ENCODE results near the gene CSNK1G2.
"Not testable (repeated sequence)": the region's sequence is repeated elsewhere in the genome, so short reads cannot be mapped to it uniquely, and the experiment has no call there.

The CSNK1G2 gene

DNA sequence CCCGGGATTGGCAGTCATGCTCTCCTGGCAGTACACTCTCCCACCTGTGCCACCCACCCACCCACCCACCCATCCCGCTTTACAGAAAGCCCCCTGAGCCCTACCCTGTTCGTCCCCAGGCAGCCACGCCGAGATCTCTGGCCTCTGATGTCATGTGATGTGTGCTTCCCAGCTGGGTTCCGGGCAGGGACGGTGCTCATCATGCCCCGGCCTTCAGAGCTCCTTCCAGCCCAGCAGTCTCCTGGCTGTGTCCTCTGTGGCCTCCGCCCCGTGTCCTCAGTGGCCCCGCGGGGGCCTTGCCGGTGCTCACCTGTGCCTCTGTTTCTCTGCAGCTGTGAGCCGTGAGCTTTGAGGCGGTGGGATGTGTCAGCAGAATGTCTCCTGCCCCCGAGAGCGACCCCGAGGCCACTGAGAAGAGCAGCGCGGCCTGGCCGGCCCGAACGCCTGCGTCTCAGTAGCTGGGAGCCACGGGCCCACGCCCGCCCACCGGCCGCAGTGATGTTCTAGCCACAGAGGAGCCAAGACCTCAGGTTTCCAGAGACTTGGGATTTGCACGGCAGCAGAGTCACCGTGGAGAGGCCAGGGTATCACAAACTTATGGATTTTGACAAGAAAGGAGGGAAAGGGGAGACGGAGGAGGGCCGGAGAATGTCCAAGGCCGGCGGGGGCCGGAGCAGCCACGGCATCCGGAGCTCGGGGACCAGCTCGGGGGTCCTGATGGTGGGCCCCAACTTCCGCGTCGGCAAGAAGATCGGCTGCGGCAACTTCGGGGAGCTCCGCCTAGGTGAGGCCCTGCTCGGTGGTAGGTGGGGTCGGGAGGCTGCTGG lies 28.4 kb downstream of the CSNK1G2 start:
- no peak for DNase-seq

- DNase-seq = no peak
Measured at GRCh38 chr19:1970003-1970805, 29.2 kb downstream of the CSNK1G2 start.

GRCh38 chr19:1970806-1971502 lies 30.0 kb downstream of the CSNK1G2 start:
- DNase-seq = no peak

DNA sequence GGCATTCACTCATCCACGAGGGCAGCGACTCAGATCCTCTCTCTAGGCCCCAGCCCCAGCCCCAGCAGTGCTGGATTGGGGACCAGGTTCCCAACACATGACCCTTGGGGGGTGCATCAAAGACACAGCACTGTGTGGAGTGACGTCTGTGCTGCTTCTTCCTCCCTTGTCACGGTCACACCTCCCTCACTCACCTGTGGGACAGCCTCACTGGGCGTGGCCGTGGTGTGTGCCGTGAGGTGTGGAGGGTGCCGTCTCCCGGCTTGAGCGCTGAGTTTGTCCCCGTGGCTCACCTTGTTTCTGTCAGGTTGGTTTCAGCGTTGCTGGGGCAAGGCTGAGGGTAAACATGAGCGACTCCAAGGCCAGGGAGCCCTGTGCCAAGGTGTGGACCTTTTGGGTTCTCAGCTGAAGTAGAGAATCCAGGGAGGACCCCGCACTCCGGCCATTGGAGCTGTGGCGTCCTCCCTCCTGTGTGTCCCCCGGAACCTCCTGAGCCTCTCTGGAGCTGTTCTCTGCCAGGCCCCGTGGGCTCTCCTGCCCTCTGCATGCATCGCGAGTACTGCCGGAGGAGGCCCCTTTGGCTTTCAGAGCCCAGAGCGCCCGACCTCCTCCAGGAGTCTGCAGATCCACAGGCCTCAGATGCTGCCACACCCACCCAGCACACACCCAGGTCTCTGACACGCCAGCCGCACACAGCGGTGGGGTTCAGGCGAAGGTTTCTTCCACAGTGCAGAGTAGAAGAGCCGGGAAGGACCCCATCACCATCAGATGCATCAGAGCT lies 33.6 kb downstream of the CSNK1G2 start:
- DNase-seq = no peak

DNA sequence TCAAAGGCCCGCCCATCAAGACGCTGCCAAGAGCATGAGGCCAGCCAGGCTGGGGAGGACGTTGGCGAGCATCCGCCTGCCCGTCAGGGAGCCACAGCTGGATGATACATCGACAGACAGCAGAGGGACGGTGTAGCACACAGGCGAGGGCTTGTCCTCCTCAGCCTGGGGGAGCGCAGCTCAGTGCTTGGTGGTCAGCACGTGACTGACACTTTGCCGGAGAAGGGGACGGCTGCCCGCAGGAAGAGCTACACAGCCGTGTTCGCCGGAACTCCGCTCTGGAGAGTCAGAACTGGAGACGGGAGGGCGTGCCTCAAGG lies 34.1 kb downstream of the CSNK1G2 start:
- no peak for DNase-seq

DNA sequence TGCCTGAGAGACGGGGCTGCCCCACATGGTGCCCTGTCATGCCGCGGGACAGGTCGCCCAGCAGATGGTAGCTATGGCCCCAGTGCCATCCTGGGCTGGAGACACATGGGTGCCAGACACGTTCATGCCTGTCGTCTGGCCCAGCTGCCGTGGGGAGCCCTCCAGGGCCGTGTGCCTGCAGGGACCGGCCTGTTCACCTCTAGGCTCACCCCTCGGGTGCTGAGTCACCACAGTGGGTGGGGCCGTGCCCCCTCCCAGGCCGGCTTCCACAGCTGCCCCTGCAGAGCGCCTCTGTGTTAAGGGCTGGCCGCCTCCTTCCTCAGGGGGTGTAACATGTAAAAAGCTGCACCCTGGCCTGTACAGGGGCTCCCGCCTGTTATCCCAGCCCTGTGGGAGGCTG lies 36.1 kb downstream of the CSNK1G2 start:
- no peak for DNase-seq

- no peak for DNase-seq
Measured at GRCh38 chr19:1978346-1978894, 37.4 kb downstream of the CSNK1G2 start.

DNA sequence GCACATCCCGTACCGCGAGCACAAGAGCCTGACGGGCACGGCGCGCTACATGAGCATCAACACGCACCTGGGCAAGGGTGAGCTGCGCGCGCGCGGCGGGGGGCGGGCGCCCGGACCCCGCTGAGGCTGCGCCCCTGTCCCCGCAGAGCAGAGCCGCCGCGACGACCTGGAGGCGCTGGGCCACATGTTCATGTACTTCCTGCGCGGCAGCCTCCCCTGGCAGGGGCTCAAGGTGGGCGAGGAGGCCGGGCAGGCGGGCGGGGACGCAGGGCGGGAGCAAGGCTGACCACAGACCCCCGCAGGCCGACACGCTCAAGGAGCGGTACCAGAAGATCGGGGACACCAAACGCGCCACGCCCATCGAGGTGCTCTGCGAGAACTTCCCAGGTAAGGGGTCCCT lies 38.0 kb downstream of the CSNK1G2 start:
- no peak for DNase-seq

- no peak for DNase-seq
Measured at GRCh38 chr19:1979642-1980041, 38.7 kb downstream of the CSNK1G2 start.

GRCh38 chr19:1980091-1980808 lies 39.3 kb downstream of the CSNK1G2 start:
- DNase-seq = no peak

- no peak for DNase-seq
Measured at GRCh38 chr19:1980809-1981181, 39.8 kb downstream of the CSNK1G2 start.

GRCh38 chr19:1981253-1981652 lies 40.3 kb downstream of the CSNK1G2 start:
- DNase-seq = no peak

GRCh38 chr19:1984357-1984756 lies 43.4 kb downstream of the CSNK1G2 start:
- no peak for DNase-seq

GRCh38 chr19:1985588-1986356 lies 44.8 kb downstream of the CSNK1G2 start:
- no peak for DNase-seq

GRCh38 chr19:1986357-1987162 lies 45.6 kb downstream of the CSNK1G2 start:
- DNase-seq = no peak

- no peak for DNase-seq
Measured at GRCh38 chr19:1987197-1988187, 46.5 kb downstream of the CSNK1G2 start.

DNA sequence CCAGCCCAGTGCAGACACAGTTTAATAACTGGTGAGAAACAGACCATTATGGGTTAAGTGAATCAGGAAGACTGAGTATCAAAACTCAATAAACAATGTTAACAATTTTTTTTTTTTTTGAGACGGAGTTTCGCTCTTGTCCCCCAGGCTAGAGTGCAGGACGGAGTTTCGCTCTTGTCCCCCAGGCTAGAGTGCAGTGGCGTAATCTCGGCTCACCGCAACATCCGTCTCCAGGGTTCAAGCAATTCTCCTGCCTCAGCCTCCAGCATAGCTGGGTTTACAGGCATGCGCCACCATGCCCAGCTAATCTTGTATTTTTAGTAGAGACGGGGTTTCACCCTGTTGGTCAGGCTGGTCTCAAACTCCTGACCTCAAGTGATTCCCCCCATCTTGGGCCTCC lies 47.5 kb downstream of the CSNK1G2 start:
- DNase-seq = not testable (repeated sequence)

DNA sequence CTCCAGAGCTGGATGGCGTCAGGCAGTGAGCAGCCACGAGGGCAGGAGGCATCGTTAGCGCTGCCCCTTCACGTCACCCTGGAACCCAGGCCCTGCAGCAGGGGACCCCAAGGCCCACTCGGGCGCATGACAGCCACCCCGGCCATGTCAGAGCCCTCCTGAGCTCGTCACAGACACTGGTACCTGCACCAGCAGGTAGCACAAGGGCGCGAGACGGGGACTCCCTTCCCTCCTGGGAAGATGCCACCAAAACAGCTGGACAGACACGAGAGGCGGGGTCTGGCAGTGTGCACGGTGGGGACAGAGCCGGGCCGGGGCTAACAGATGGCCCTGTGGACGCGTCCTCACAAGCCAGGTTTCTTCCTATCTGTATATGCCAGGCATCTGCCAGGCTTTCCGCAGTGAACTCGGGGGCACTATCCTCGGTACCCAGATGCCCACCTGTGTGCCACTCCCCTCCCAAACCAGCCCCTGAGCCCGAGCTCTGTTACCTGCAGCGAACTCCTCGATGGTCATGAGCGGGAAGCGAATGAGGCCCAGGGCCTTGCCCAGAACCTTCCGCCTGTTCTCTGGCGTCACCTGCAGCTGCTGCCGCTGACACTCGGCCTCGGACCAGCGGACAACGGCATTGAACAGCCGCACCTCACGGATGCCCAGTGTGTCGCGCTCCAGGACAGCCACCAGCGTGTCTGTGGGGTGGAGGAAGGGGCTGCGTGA lies 48.7 kb downstream of the CSNK1G2 start:
- no peak for DNase-seq

Measured in T-helper 2 cell (primary cell).